Right hindlimb (tissue), 1 donor: ENCODE results near the gene TDRD10.
A peak's percentile ranks its signal among the peaks of the same experiment; 100 is the strongest.
"Not testable (repeated sequence)": the region's sequence is repeated elsewhere in the genome, so short reads cannot be mapped to it uniquely, and the experiment has no call there.

Source experiments
- DNase-seq: peaks from one replicate; pipeline ENCODE4 v3.0.0-alpha.2; 2018

Gene TDRD10

DNA sequence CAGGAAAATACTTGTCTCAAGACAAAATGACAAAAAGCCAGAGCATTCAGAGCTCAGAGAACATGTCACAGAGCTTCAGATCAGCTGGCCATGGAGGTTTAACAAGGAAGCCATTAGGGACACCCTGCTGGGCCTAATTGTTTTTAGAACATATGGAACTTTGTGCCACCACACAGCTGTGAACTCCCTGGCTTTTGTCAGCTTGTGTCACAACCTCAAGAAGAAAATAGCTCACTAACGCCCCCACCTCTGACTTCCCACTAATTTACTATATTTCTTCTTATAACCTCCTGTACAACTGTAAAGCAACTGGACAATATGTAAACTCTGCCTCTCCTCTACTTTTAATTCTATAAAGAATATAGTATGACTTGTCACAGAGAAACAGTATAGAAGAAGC lies 21.0 kb upstream of the TDRD10 start:
- DNase-seq = no peak

GRCh38 chr1:154483941-154484803 lies 17.8 kb upstream of the TDRD10 start:
- DNase-seq = no peak

DNA sequence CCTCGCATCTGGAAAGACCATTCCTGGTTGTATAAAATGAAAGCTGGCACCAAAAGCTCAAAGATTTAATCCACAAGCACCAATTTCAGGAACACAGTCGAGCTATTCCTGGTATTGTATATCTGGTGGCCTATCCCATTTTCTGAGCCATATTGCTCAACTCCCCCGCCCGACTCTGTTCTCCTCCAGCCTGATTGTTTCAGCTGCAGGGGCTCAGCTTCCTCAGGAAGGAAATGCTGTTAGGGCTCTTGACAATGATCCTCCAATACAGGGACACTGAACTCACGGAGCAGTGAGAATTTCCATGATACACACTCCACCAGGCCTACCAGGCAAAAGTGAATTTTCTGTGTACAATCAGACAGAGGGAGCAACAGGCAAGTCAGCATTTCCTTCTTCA lies 16.9 kb upstream of the TDRD10 start:
- DNase-seq = peak; percentile 52

- DNase-seq = no peak
Observed at GRCh38 chr1:154485910-154486496, 16.0 kb upstream of the TDRD10 start.

- DNase-seq = not testable (repeated sequence)
Observed at GRCh38 chr1:154486756-154487155, 15.3 kb upstream of the TDRD10 start.

GRCh38 chr1:154488922-154489321 lies 13.1 kb upstream of the TDRD10 start:
- no peak for DNase-seq

DNA sequence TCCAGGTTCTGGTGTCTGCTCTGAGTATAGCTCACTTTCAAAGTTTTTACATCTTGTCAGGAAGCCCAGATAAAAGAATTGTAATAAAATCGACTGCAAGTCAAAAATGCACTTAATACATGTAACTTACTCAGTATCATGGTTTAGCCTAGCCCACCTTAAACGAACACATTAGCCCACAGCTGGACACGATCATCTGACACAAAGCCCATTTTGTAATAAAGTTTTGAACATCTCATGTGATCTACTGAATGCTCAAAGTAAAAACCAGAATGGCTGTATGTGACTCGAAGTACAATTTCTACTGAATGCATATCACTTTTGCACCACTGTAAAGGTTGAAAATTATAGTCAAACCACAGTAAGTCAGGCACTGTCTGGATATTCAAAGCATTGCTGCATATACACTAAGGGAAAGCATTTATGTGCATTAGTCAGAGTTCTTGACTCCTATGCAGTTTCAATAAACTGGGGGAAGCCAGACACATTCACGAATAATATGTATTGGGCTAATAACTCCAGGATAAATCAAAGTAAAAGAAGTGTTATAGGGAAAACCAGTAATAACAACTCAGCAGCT lies 12.2 kb upstream of the TDRD10 start:
- DNase-seq = no peak

DNA sequence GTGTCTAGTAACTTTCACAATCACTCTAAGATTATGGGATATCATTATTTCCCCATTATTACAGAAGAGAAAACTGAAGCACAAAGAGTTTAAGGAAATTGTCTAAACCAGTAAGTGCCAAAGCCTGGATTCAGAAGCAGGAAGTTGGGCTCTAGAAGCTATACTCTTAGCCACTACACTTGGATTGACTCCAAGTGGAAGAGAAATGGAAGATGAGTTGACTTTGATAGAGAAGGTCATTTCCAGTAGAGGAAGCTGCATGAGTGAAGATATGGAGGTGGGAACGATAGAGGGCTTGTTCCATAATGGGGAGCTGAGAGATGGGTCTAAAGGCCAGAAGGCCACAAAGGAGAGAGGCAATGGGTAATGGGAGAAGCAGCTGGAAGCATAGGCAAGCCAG lies 11.7 kb upstream of the TDRD10 start:
- DNase-seq = no peak

GRCh38 chr1:154492115-154492514 lies 9.9 kb upstream of the TDRD10 start:
- no peak for DNase-seq

- peak; percentile 32 for DNase-seq
Observed at GRCh38 chr1:154493276-154493675, 8.7 kb upstream of the TDRD10 start.

- DNase-seq = no peak
Observed at GRCh38 chr1:154495496-154496273, 6.3 kb upstream of the TDRD10 start.

GRCh38 chr1:154496383-154496782 lies 5.6 kb upstream of the TDRD10 start:
- no peak for DNase-seq

DNA sequence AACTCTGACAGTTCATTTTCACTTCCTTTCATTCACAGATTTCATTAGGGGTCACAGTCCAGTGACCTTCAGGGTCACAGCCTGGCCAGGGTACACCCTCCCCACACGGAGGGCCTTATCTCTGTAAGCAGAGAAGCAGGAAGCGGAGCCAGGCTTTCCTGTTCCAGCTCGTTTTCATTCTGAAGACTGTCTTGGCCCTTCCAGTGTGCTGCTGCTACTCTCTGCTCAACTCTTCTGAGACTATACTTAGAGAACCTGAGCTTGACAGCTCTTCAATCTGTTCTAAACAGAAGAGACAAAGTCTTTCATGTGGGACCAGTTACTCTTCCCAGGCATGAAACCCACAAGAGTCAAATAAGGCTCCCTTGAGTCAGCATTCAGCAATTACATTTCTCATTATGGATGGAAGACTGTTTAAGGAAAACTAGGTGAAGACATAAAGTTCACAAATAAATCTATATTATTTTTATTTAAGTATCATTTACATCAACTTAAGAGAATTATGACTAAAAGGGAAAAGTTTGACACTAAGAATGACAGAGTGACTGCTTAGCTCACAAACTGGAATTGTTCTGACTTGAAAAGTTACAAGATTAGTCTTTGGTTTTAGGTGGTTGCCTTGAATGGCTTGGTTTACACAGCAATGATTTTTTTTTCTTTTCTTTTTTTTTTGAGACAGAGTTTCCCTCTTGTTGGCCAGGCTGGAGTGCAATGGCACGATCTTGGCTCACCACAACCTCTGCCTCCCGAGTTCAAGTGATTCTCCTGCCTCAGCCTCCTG lies 4.8 kb upstream of the TDRD10 start:
- peak; percentile 36 for DNase-seq

GRCh38 chr1:154499446-154499845 lies 2.6 kb upstream of the TDRD10 start:
- no peak for DNase-seq

DNA sequence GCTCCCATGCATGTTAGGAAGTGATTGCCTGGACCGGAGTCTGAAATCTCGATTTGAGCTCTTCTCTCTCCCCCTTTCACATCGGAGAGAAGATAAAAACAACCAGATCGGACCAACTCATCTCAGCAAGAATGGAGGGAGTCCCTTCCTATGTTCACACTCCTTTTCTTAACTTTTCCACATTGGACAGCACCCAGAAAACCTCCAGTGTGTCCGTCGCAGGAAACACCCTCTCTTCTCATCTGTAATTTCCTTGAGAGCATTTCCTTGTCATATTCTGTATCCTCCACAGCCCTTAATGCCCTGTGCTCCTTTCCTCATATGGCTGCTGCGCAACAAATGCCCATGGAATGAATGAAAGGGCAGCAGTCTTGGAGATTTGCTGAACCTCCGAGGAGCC lies 1.5 kb upstream of the TDRD10 start:
- DNase-seq = no peak

DNA sequence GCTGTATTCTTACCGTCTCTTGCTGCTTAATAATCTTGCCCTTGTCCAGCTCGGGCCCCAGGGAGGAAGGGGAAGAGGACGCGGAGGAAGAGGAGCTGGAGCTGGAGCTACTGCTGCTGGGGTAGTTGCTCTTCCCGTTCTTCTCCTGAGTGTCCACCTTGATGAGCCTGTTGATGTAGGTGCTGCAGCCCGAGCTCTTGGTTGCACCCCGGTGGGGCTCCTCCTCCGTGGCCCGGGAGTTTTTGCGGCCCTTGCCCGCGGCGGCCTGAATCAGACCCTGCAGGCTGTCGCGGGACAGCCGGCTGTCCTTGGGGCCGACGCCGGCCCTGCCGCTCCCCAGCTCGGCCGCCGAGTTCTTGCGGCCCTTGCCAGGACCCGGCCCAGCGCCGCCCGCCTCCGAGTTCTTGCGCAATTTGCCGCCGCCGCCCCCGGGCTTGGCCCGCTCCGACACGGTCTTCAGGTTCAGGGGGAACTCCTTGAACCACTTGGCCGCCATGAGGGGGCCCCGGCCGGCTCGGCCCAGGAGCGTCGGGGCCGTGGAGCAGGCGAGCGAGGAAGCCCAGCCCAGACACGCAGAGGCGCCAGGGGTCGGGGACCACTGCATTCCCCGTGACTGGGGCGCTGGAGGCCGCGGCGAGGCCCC lies 475 bp upstream of the TDRD10 start:
- DNase-seq = peak; percentile 35

DNA sequence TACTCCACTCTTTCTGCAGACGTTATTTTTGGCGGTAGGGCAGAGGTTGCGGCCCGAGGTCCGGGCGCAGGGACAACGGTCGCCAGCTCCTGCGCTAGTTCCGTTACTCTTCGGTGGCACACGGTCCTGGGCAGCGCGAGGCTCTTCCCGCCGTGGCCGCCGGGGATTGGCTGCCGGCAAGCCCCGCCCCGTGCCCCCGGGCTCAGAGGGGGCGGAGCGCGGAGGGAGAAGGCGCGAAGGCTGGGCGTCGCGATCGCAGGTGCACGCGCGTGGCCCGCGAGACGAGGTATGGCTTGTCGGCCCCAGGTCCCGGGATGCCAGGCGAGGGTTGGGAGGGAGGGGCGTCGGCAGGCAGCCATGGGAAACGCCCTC lies 711 bp downstream of the TDRD10 start:
- no peak for DNase-seq

- DNase-seq = no peak
Observed at GRCh38 chr1:154503898-154504297, 1.9 kb downstream of the TDRD10 start.

GRCh38 chr1:154512760-154513159 lies 10.7 kb downstream of the TDRD10 start:
- no peak for DNase-seq

GRCh38 chr1:154514066-154514553 lies 12.1 kb downstream of the TDRD10 start:
- no peak for DNase-seq

GRCh38 chr1:154517661-154518060 lies 15.6 kb downstream of the TDRD10 start:
- no peak for DNase-seq

DNA sequence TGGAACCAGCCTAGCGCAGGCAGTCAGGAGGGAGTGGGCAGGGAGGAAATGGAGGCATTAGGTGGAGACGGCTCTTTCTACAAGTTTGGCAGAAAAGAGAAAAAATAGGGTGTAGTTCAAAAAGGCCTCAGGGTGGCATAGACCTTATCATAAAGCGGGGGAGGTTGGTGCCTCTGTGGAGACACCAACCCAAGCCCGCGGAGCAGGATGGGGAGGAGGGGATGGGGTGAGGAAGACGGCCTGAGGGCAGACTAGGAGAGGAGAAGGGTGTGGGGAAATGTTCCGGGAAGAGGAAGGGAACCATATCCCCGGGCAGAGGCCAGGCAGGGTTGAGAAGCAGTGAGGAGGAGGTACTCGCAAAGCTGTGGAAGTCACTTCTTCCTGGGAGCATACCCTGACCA lies 17.6 kb downstream of the TDRD10 start:
- DNase-seq = peak; percentile 23
